A549 (cell line): Measurements from ENCODE around the gene SF3A2.

ENCODE experiments used
- JUN ChIP-seq, 2 experiments: fragments of >200 bp; sonication (Bioruptor Twin); formaldehyde crosslinking; IDR thresholded peaks; 2 replicates in 1 of 2; 3 replicates in 1 of 2; pipeline ENCODE4 v1.6.1; 2016 to 2017
- TF ChIP-seq, protein P1 (sequence below): fragments of >200 bp; sonication (Bioruptor Twin); formaldehyde crosslinking; IDR thresholded peaks from 3 replicates; pipeline ENCODE4 v1.5.1; 2016

DNA sequence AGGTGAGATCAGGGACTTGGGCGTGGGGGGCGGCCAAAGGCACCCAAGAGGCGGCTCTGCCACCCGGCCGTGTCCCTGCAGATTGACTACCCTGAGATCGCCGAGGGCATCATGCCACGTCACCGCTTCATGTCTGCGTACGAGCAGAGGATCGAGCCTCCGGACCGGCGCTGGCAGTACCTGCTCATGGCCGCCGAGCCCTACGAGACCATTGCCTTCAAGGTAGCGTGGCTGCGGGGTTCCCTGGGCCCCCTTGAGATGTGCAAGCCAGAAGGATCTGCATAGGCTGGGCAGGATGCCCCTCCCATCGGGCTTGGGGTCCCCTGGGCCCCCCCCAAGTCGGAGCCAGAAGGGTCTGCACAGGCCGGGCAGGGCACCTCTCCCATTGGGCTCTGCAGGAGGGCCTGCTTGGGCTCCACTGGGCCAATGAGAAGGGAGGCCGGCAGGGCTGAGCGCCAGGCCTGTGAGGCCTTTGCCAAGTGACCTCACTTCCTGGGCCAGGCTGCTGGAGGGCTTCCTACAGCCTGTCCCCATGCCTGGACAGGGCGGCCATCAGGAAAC is 10.3 kb downstream of the SF3A2 start:
- no peak for TF ChIP-seq JUN (IDR thresholded peaks at IDR 0.05)
- TF ChIP-seq, protein P1, sequence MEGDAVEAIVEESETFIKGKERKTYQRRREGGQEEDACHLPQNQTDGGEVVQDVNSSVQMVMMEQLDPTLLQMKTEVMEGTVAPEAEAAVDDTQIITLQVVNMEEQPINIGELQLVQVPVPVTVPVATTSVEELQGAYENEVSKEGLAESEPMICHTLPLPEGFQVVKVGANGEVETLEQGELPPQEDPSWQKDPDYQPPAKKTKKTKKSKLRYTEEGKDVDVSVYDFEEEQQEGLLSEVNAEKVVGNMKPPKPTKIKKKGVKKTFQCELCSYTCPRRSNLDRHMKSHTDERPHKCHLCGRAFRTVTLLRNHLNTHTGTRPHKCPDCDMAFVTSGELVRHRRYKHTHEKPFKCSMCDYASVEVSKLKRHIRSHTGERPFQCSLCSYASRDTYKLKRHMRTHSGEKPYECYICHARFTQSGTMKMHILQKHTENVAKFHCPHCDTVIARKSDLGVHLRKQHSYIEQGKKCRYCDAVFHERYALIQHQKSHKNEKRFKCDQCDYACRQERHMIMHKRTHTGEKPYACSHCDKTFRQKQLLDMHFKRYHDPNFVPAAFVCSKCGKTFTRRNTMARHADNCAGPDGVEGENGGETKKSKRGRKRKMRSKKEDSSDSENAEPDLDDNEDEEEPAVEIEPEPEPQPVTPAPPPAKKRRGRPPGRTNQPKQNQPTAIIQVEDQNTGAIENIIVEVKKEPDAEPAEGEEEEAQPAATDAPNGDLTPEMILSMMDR, result no peak
